HG03280 (cell line): Measurements from ENCODE around the gene GPX5.
"Not testable (repeated sequence)": the region's sequence is repeated elsewhere in the genome, so short reads cannot be mapped to it uniquely, and the experiment has no call there.

Experiments used
- ATAC-seq: cut with Tn5 transposase; IDR thresholded peaks from one replicate; pipeline ENCODE4 v1.9.1; 2021; ENCODE audit warnings: mild to moderate bottlenecking, moderate library complexity; ENCODE audit not compliant: unreplicated experiment

Gene GPX5, protein sequence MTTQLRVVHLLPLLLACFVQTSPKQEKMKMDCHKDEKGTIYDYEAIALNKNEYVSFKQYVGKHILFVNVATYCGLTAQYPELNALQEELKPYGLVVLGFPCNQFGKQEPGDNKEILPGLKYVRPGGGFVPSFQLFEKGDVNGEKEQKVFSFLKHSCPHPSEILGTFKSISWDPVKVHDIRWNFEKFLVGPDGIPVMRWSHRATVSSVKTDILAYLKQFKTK

DNA sequence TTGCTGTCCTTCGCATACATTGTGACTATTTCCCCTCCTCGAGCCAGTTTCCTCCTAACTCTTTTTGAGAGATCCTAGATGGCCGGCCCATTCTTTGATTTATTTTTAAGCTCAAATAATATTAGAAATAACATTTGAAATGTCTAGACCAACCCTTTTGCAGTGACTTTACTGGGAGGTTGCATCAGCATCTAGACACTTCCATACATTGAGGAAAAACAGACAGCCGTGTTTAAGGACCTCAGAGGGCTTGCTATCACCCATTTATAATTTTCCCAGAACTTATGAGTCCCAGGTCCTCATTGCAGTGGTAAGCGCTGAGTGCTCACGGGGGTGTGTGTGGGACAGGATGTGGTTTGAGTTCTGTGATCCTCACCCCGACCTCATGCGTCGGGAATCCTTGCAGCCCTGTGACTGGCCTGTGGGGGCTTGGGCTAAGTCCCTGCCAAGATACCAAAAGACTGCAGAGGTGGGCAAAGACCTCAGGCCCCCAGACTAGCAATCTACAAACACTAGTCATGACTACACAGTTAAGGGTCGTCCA, at the start of gene GPX5:
Gene GPX5 (plus strand): TSS at position 386 of the 544 bp plus-strand sequence. CDS start 133 bp downstream, at position 519.
- no peak for ATAC-seq

DNA sequence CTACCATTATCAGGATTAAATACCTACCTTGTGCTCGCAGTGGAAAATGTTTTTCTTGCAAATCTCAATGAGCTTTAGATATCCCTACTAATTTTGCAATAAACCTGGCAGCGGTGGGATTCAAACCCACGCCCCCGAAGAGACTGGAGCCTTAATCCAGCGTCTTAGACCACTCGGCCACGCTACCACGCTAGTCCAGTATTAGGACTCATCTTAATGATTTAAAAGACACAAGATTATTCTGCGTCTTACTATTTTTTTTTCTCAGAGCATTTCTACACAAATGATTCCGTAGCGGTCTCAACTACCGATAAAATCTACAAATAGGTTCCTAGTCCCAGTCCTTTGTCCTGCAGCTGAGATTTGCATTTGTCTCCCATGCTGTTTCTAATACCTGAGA, 47.2 kb upstream of the GPX5 start:
- ATAC-seq = no peak

DNA sequence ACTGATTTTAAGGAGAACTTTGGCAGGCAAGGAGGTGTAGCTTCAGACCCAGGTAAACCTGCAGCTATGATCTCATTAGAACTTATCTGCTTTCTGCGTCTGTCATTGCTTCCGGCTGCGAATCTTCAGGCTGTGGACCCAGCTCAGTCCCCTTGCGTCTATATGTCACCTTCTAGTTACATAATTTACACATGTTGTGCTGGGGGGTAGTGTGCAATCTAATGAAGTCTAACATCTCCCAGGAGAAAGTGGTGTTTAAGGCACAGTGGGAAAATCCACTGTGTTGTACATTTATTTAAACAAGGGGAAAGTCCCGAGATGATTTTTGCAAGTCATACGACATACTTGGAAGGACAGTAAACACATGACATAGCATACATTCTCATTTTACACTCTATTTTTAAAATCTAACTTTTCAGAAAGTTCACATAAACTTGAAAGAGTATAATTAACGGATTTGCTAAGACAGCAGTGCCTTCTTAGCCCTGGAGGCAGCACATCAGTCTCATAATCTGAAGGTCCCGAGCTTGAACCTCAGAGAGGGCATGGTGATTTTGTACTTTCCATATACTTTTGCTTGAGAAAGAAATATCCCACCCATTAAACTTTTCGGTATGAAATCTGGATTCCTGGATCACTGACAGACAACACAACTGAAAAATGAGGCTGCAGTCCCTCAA, 45.3 kb upstream of the GPX5 start:
- ATAC-seq = no peak

DNA sequence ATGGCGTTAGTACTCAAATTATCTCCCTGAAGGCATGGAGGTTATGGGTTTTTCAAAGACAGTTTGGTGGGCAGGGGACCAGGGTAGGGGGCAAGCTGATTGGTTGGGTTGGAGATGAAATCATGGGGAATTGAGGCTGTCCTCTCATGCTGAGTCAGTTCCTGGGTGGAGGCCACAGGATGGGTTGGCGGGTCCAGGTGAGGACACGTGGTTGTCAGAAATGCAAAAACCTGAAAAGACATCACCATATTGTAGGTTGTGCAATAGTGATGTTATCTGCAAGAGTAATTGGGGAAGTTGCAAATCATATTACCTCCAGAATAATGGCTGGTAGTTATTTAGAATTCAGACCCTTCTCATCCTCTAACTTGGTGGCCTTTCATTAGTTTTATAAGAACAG, 40.2 kb upstream of the GPX5 start:
- no peak for ATAC-seq

DNA sequence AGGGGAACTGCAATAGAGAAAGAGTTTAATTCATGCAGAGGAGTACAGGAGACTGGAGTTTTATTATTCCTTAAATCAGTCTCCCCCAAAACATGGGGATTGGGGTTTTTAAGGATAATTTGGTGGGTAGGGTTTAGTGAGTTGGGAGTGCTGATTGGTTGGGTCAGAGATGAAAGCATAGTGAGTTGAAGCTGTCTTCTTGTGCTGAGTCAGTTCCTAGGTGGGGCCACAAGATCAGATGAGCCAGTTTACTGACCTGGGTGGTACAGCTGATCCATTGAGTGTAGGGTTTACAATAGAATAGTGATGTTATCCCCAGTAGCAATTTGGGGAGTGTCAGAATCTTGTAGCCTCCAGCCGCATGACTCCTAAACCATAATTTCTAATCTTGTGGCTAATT, 39.1 kb upstream of the GPX5 start:
- ATAC-seq = no peak

DNA sequence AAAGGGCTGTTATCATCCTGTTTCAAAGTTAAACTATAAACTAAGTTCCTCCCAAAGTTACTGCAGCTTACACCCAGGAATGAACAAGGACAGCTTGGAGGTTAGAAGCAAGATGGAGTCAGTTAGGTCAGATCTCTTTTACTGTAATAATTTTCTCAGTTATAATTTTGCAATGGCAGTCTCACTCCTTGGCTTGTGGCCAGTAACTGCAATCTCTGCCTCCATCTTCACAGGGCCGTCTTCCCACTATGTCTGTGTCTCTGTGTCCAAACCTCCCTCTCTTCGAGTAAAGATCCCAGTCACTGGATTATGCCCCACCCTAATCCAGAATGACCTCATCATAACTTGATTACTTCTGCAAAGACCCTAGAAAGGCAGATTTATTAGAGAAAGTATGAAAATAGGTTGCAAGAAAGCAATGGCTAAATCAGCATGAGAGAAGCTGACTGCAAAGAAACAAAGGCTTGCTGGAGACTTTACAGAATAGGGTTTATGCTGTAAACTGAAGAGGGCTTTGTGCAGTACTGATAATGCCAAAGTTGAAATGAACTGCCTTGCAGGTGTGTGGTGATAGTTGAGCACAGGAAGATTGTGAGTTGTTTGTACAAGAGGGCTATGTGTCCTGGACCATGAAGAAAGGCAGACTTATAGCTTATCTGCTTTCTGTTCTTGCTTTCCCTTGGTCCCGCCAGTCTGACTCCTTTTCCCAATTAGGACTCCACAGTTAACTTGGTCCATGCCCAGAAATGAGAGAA, 38.5 kb upstream of the GPX5 start:
- ATAC-seq = no peak

DNA sequence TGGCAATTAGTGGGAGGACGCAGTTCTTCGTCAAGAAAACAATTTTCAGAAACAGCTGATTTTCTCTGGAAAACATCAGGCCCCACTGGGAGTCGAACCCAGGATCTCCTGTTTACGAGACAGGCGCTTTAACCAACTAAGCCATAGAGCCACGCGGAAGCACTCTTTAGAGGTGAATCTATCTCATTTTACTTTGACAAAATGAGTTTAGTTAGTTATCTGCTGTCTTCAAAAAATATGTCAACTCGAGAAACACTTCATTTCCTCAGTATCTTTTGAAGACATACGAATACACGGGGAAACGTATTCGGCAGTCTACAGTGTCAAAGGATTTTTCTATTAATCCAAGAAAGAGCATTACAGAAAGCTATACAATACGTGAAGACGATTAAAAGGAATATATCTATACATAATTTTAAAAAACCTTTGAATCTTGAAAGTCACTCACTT, 36.7 kb upstream of the GPX5 start:
- no peak for ATAC-seq

DNA sequence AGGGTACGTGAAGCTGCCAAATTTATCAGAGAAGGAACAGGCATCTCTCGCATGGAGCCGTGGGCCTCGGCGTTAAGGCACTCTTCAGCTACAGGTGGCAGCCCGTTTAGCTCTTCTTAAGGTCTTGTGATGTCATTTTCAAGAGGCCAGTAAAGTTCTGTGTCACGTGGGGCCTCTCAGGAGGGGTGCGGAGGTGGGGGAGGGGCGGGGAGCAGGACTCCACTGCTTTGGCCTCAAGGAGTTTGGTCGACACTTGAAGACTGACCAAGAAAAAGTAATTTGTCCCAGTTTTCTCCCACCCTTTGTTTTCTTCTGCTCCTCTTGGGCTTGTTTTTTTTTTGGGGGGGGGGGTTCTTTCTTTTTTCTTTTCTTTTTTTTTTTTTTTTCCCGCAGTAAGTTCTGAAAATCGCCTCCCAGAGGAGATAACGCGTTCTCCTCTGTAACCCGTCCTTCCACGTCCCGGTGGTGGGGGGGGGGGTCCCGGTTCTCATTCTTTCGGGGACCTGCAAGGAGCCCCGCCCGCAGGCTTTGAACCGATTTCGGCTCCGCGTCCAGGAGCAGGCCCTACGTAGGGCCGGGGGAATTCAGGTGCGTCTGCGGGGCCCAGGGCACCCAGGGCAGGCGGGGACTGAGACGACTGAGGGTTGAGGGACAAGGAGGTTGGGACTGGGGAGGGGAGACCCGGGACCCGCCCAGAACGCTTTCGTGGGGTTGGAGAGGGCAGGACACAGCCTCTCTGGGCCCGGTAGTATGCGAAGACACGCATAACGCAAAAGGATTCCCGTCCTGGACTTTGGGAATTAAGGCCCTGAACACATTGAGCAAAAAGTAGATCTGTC, 36.1 kb upstream of the GPX5 start:
- no peak for ATAC-seq

DNA sequence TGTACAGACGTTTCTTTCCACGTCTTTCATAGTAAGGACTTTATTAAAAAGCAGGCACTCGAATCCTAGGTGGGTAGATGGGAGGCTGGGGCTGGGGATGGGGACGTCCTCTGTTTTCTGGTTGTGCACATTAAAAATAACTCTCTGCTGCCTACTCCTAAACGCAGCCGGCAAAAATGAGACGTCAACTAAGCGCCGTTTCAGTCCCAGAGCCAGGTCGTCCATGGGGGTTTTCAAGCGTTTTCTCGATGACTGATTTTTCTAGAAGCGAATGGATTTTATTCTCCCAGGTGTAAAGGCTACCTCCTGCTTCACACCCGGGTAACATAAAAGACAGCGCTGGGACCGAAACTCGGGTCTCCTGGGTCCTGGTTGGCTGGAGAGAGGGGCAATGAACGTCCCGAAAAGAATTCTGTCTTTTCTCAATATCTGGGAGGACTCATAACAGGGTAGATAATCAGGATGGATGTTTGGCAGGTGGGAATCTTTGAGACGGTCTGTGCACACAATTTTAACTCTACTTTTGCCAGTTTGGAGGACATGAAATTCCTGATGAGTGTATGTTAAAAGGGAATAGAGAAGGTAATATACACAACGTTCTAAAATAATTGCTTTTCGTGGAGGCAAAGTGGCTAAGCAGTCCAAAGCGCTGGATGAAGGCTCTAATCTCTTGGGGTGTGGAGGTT, 35.3 kb upstream of the GPX5 start:
- ATAC-seq = no peak

DNA sequence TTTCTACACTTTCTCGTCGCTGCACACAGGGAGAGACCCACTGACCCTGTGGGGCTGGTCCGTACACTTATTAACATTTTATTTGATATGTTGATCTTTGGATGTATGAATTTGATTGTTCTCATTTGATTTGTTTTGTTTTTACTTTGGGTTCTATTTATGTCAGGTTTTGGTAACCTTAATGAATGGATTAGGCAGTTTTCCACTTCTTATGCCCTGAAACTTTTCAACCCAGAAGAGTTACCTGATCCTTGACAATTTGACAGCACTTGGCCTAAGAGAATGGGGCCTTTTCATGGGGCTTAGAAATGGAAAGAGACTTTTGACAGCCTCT, 33.7 kb upstream of the GPX5 start:
- no peak for ATAC-seq

DNA sequence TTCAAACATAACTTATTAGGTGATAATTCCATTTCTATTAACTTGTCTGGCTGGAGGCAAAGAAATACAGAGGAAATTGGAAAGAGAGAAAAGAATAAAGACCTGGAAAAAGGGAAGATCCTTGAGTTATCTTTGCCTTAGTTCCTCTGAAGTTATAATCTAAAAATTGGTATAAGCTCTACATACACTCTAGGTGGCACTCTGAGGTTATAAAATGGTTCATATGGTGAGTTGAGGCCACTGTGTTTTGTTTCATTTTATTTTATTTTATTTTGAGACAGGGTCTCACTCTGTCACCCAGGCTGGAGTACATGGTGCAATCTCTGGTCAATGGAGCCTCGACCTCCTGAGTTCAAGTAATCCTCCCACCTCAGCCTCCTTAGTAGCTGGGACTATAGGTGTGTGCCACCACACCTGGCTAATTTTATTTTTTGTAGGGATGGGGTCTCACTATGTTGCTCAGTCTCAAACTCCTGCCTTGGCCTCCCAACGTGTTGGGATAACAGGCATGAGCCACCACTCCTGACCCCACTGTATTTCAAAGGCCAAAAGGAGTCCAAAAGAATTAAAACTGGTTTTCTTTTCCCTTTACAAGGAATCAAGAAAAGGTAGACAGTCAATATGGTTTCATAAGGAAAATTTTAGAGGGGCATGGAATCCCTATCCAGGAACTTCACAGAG, 29.4 kb upstream of the GPX5 start:
- ATAC-seq = no peak

DNA sequence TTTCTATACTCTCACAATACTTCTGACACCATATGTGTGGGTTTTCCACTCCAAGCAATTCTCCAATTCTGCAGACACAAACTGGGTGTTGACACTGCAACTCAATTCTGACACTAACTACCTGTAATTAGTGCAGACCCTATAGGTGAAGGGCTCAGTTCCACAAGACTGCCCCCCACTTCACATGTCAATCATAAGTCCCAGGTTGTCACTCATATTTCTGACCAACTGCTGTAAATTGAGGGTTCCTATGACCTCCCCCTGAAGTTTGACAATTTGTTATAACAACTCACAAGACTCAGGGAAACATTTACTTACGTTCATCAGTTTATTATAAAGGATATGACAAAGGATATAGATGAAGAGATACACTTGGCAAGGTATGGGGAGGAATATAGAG, 28.4 kb upstream of the GPX5 start:
- ATAC-seq = no peak

DNA sequence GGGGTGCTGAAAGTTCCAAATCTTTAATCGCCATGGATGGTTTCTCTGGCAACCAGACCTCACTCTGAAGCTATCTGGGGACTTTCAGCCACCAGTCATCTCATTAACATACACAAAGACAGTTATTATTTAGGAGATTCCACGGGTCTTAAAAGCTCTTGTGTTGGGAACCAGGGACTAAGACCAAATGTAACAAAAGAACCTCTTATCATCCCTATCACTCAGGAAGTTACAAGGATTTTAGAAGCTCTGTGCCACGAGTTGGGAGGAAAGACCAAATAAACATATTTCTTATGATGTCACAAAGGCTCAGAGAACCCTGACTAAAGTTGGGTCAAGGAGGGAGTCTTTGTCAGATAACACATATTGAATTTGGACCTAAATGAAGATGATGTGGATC, 27.8 kb upstream of the GPX5 start:
- no peak for ATAC-seq

DNA sequence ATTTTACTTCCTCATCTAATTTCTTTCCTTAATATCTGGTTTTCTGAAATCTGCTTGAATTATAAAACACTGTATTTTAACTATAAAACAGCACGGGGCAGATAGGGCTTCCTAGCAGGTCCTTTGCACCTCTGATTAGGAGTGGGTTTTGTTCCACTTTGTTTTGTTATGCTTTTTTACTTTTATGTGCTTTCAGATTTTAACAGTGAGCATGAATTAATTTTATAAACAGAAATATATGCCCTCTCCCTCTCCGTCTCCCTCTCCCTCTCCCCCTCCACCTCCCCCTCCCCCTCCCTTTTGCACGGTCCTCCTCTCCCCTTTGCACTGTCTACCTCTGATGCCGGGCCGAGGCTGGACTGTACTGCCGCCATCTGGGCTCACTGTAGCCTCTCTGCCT, 24.4 kb upstream of the GPX5 start:
- no peak for ATAC-seq

DNA sequence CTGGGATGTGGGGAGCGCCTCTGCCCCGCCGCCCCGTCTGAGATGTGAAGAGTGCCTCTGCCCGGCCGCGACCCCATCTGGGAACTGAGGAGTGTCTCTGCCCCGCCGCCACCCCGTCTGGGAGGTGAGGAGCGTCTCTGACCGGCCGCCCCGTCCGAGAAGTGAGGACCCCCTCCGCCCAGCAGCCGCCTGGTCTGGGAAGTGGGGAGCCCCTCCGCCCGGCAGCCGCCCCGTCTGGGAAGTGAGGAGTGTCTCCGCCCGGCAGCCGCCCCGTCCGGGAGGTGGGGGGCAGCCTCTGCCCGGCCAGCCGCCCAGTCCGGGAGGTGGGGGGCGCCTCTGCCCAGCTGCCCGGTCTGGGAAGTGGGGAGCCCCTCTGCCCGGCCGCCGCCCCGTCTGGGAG, 23.5 kb upstream of the GPX5 start:
- not testable (repeated sequence) for ATAC-seq

DNA sequence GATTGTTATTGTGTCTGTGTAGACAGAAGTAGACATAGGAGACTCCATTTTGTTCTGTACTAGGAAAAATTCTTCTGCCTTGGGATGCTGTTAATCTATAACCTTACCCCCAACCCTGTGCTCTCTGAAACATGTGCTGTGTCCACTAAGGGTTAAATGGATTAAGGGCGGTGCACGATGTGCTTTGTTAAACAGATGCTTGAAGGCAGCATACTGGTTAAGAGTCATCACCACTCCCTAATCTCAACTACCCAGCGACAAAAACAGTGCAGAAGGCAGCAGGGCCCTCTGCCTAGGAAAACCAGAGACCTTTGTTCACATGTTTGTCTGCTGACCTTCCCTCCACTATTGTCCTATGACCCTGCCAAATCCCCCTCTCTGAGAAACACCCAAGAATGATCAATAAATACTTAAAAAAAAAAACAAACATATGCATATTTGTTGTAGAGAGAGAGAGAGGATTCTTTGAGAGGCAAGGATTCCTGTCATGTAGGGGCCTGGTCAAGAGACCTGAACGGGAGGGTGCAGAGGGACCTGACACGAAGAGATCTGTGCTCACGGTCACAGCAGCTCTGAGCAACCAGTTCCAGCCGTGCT, 22.9 kb upstream of the GPX5 start:
- ATAC-seq = not testable (repeated sequence)

DNA sequence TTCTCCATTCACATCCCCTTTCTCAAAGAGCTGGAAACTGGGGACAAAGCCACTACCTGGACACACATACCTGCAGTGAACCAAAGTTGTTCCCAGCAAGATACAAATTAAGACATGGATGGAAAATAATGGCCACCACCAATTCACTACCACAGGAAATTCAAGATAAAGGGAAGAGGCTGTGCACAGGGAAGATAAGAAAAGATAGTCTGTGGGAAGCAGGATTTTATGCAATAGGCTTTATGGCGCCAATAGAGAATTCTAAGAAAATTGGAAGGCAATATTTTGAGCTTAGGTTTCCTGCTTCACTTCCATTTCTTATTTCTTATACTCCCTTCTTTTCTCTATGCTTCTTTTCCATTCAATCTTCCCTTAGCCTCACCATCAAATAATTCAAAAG, 19.9 kb upstream of the GPX5 start:
- ATAC-seq = no peak

DNA sequence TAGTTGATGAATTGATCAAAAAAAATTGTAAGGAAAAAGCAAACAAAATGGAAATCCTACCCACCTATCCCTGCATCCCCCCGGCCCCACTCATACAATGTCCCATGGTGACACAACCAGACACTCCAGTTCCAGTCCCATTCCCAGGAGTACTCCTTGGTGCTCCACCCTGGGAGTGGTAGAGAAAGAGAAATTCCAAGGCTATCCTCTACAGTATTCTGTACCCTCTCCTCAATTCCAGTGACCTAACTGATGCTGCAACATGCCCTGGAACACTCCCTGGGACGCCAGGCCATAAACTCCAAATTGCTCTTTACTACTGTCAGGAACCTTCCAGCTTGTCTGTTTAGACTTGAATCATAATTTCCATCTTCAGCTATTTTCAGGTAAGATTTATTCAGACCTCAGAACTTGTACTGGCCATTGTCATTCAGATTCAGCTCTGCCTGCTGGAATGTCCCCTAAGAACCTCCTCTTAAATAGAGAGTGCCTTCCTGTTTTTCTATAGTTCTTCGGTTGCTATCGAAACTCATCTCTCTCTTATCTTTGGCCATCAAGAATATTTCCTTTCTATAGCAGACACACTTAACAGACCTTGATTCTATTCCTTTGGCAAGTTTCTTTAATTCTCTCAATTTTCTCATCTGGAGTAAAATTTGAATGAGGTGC, 18.7 kb upstream of the GPX5 start:
- ATAC-seq = no peak
